Memory B cell (primary cell): Measurements from ENCODE around the gene C2orf80.
"Not testable (repeated sequence)": the region's sequence is repeated elsewhere in the genome, so short reads cannot be mapped to it uniquely, and the experiment has no call there.

Source experiments
- ATAC-seq: fragments of 150-1000 bp; cut with Tn5 transposase; 2 replicates; pipeline ENCODE4 v1.10.0; 2021; ENCODE audit warnings: low read depth, mild to moderate bottlenecking, moderate library complexity
- DNase-seq, 2 donors: peaks; one replicate each; pipeline ENCODE4 v3.0.0; 2022; ENCODE audit warnings: low spot score in 2 of 2
- H3K27ac Mint-ChIP-seq: one replicate; pipeline ENCODE4 v1.8.0; 2022; ENCODE audit warnings: mild to moderate bottlenecking, moderate library complexity, mixed read lengths
- H3K27me3 Mint-ChIP-seq: one replicate; pipeline ENCODE4 v1.8.0; 2022; ENCODE audit warnings: mixed read lengths
- H3K36me3 Mint-ChIP-seq: one replicate; pipeline ENCODE4 v1.8.0; 2022; ENCODE audit warnings: mild to moderate bottlenecking, mixed read lengths
- H3K4me1 Mint-ChIP-seq: one replicate; pipeline ENCODE4 v1.8.0; 2022; ENCODE audit warnings: mixed read lengths
- H3K4me3 Mint-ChIP-seq: one replicate; pipeline ENCODE4 v1.8.0; 2022; ENCODE audit warnings: mild to moderate bottlenecking, moderate library complexity, mixed read lengths
- H3K9me3 Mint-ChIP-seq: one replicate; pipeline ENCODE4 v1.8.0; 2022; ENCODE audit warnings: mixed read lengths

Gene C2orf80

DNA sequence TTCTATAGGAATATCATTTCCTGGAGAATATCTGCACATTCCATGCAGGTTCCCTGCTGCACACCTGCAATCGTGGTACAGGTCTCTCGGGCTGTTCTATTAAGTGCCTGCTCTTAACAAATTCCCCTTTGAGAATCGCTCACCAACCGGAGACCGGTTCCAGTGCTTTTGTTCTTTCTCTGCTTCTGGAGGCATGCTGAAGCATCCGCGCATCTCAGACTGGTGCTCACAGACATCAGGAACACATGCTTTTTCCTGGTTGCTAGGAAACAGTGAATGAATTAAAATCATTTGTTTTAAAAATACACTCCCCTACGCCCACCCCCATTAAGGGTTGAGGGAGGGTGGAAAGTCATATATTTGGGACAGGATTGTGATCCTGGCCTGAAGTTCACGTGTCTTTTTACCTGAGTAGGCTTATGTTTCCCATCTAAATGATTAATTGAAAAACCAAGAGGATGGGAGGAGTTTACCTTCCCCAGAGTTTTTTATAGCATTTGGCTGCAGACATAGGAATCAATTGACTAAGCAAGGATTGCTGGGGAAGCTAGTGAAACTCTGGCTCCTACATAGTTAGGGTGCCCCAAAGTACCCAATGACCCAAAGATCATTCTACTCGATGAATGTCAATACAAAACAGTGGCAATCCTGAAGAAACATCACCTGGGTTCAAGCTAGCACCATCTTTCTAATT is at the start of gene C2orf80:
Gene C2orf80 (minus strand): TSS at position 221 of the 694 bp plus-strand sequence. CDS start 3,044 bp downstream, outside the sequence.
- Mint-ChIP-seq H3K4me3 (no peak within 1 kb of the TSS), H3K27ac (no peak within 1 kb of the TSS), H3K9me3 (no peaks in the 10 kb centered on the region), H3K27me3 (peaks cover 4% of the 10 kb centered on the region), H3K4me1 (no peaks in the 10 kb centered on the region), H3K36me3 (no peaks in the 10 kb centered on the region)
- ATAC-seq: no peak
- DNase-seq: no peak

DNA sequence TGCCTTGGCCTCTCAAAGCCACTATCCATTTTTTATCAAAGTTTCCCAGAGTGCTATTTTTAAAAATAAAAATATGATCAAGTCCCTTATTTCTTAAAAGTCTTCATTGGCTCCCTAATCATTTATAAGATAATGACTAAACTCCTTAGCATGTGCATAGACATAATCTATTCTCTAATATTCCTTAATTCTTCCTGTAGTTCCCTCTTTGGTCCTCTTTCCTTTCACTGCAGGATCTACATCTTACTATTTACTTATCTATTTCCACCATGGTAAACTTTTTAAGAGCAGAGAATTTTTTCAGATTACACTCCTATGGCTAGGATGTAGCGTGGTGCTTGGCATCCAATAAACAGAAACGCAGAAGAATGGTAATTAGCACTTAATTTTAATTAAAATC is 46.0 kb upstream of the C2orf80 start:
- H3K4me1 Mint-ChIP-seq: no peaks in the 10 kb centered on the region
- H3K9me3 Mint-ChIP-seq: peaks cover 14% of the 10 kb centered on the region
- no peak overlapping the region for H3K4me3 Mint-ChIP-seq
- ATAC-seq: no peak
- no peaks in the 10 kb centered on the region for H3K27me3 Mint-ChIP-seq
- no peak overlapping the region for H3K27ac Mint-ChIP-seq
- DNase-seq: no peak
- peaks cover 43% of the 10 kb centered on the region for H3K36me3 Mint-ChIP-seq

DNA sequence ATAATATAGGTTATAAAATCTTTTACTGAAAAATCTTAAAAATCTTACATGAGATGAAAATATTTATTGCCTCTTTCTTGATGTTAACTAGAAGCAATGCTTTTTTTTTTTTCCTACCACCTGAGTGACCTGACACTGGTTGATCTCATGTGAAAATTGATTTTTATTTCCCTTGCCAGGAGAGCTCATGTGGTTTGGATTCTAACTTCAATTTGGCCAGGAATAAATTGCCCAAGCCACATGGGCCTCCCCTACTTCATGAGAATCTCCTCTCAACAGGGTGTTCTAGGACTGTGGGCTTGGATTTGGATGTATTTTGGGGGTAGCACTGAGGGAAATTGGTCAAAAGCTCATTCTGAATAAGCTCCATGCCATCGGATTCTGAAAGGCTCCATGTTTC is 45.0 kb upstream of the C2orf80 start:
- no peaks in the 10 kb centered on the region for H3K4me1 Mint-ChIP-seq
- ATAC-seq (no peak), DNase-seq (no peak)
- peaks cover 16% of the 10 kb centered on the region for H3K9me3 Mint-ChIP-seq
- H3K27me3 Mint-ChIP-seq: no peaks in the 10 kb centered on the region
- no peak overlapping the region for H3K27ac Mint-ChIP-seq
- H3K36me3 Mint-ChIP-seq: peaks cover 38% of the 10 kb centered on the region
- no peak overlapping the region for H3K4me3 Mint-ChIP-seq

DNA sequence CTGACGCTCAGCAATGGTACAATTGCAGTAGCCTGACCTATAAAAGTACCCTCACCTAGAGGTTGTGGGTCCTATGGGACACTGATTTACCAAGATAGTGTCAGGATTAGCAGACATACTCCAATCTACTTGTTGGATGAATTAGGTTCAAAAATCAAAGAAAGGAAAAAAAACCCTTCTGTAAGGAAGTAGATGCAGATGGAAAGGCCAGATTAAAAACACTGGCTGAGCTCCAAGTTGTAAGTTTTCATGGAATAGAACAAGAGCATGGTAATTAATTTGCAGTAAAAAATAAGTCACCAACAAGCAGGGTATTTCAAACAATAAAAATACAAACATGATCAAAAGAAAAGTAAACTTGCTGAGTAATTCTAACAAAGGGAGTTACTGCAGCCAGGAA is 38.6 kb upstream of the C2orf80 start:
- H3K36me3 Mint-ChIP-seq: peaks cover 6% of the 10 kb centered on the region
- no peak for ATAC-seq

DNA sequence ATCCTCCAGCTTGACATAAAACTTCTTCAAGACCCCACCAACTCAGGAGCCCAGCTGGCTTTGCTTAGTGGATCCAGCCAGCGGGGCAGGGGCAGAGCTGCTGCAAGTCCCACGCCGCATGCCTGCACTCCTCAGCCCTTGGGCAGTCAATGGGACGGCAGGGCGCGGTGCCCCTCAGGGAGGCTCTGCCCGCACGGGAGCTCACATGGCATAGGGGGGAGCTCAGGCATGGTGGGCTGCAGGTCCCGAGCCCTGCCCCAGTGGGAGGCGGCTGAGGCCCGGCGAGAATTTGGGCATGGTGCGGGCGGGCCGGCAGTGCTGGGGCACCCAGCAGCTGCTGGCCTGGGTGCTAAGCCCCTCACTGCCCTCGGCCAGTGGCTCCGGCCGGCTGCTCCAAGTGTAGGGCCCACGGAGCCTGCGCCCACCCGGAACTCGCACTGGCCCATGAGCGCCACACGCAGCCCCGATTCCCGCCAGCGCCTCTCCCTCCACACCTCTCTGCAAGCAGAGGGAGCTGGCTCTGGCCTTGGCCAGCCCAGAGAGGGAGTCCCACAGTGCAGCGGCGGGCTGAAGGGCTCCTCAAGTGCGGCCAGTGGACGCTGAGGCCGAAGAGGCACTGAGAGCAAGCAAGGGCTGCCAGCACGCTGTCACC is 37.9 kb upstream of the C2orf80 start:
- H3K9me3 Mint-ChIP-seq: peaks cover 9% of the 10 kb centered on the region
- H3K4me1 Mint-ChIP-seq: no peaks in the 10 kb centered on the region
- H3K36me3 Mint-ChIP-seq: peaks cover 6% of the 10 kb centered on the region
- no peak overlapping the region for H3K27ac Mint-ChIP-seq
- peaks cover 3% of the 10 kb centered on the region for H3K27me3 Mint-ChIP-seq
- DNase-seq: no peak
- no peak for ATAC-seq
- no peak overlapping the region for H3K4me3 Mint-ChIP-seq

More for the DNA sequence above, 38.6 kb upstream of the C2orf80 start:
- H3K4me3 Mint-ChIP-seq: no peak overlapping the region
- DNase-seq: no peak
- H3K4me1 Mint-ChIP-seq: no peaks in the 10 kb centered on the region
- peaks cover 9% of the 10 kb centered on the region for H3K9me3 Mint-ChIP-seq
- H3K27me3 Mint-ChIP-seq: peaks cover 3% of the 10 kb centered on the region
- no peak overlapping the region for H3K27ac Mint-ChIP-seq

DNA sequence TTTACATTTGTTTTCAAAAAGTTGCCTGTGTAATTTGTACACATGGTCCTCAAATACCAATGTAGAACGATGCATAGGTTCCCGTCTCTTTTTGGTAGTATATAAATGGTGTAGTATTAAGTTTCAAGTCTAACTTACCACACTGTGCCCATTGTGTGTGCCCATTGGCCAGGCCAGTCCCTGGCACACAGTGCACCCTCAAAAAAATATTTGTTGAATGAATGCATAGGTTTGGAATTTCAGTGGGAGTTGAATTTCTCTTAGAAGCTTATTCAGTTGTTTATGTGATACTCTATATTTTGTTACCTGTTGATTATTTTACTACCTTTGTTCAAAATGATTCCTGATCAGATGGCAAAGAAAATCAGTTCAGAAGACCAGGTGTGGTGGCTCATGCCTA is 35.0 kb upstream of the C2orf80 start:
- peaks cover 9% of the 10 kb centered on the region for H3K9me3 Mint-ChIP-seq
- H3K27me3 Mint-ChIP-seq: peaks cover 10% of the 10 kb centered on the region
- H3K4me1 Mint-ChIP-seq: no peaks in the 10 kb centered on the region
- no peak overlapping the region for H3K4me3 Mint-ChIP-seq
- H3K27ac Mint-ChIP-seq: no peak overlapping the region
- peaks cover 8% of the 10 kb centered on the region for H3K36me3 Mint-ChIP-seq
- ATAC-seq (no peak), DNase-seq (no peak)

DNA sequence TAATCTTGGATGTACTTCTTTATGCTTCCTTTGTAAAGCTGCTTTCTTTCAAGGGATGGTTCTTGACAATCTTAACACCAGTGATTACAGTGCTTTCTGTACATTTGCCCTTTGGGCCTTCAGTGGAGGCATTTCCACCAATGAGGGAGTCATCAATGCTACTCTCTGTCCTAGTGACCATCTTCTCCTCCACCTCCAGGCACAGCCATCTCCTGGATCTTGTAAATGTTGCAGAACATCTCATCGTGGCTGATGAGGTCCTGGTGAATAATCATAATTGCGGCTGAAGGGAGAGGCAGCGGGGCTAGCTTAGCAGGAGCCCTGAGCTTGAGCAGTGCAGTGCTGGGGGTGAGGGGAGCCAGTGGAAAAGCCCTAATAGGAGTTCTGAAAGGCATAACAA is 32.5 kb upstream of the C2orf80 start:
- DNase-seq: no peak
- Mint-ChIP-seq H3K4me1 (no peaks in the 10 kb centered on the region), H3K27ac (no peak overlapping the region), H3K36me3 (peaks cover 7% of the 10 kb centered on the region), H3K27me3 (peaks cover 10% of the 10 kb centered on the region), H3K9me3 (peaks cover 11% of the 10 kb centered on the region), H3K4me3 (no peak overlapping the region)
- ATAC-seq: no peak

DNA sequence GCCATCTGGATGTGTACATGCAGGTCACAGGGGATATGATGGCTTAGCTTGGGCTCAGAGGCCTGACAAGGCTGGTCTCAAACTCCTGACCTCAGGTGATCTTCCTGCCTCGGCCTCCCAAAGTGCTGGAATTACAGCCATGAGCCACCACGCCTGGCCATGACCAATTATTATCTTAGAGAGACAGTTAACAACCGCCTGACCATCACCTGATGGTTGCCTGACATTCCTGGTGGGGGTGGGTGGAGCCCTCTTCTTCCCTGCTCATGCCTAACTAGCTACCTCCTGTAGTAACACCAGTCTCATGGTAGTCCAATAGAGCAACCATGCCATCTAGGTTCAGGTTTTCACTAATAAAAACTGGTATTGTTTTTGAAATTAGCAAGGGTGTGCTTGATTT is 32.0 kb upstream of the C2orf80 start:
- not testable (repeated sequence) for H3K36me3 Mint-ChIP-seq, H3K4me1 Mint-ChIP-seq, H3K4me3 Mint-ChIP-seq, DNase-seq, ATAC-seq, H3K27ac Mint-ChIP-seq
- peaks cover 11% of the 10 kb centered on the region for H3K9me3 Mint-ChIP-seq
- H3K27me3 Mint-ChIP-seq: peaks cover 10% of the 10 kb centered on the region

DNA sequence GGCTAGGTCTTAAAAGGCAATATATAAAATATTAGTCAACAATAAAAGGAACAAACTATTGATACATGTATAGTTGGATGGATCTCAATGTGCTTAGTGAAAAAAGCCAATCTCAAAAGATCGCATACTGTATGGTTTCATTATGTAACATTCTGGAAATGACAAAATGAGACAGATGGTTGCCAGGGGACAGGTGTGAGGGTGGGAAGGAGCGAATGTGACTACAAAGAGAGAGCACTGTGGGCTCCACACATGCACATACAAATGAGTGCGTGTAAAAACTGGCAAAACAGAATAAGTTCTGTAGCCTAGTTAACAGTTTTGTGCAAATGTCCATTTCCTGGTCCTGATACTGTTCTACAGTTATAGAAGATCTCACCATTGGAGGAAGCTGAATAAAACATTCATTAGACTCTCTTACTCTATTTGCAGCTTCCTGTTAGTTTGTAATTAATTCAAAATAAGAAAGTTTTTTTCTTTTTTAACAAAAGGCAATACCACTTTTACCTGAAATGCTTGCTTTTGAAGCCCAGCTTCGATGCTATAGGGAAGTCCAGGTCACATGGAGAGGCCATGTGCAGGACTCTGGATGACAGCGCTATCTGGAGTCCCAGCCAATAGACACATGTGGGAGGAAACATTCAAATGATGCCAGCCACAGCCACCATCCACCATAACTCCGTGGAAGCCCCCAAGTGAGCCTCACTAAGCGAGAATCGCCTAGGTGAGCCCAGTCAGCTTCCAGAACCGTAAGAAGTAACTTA is 21.0 kb upstream of the C2orf80 start:
- no peak for DNase-seq
- H3K27me3 Mint-ChIP-seq: peaks cover 5% of the 10 kb centered on the region
- no peak overlapping the region for H3K4me3 Mint-ChIP-seq
- H3K27ac Mint-ChIP-seq: no peak overlapping the region
- no peaks in the 10 kb centered on the region for H3K9me3 Mint-ChIP-seq
- H3K36me3 Mint-ChIP-seq: no peaks in the 10 kb centered on the region
- H3K4me1 Mint-ChIP-seq: no peaks in the 10 kb centered on the region
- ATAC-seq: no peak

DNA sequence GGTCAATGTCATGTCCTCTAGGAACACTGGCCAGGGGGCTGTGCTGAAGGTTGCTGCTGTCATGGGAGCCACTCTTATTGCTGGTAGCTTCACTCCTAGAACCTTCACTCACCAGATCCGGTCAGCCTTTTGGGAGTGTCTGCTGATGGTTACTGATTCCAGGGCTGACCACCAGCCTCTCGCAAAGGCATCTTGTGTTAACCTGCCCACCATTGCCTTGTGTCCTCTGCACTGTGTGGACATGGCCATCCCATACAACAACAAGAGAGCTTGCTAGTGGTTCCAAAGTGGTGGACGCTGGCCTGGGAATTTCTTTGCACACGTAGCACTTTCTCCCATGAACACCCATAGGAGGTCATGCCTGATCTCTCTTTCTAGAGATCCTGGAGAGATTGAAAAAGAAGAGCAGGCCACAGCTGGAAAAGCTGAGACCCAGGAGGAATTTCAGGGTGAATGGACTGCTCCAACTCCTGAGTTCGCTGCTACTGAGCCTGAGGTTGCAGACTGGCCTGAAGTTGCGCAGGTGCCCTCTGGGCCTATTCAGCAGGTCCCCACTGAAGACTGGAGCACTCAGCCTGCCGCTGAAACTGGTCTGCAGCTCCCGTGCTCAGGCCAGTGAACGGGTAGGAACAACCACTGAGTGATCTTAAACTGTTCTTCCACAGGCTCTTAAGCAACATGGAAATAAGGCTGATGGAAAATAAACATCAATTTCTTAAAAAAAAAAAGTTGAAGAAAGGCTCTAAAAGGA is 18.7 kb upstream of the C2orf80 start:
- DNase-seq (no peak), ATAC-seq (no peak)
- Mint-ChIP-seq H3K27ac (no peak overlapping the region), H3K9me3 (no peaks in the 10 kb centered on the region), H3K27me3 (peaks cover 3% of the 10 kb centered on the region), H3K36me3 (no peaks in the 10 kb centered on the region), H3K4me3 (no peak overlapping the region), H3K4me1 (no peaks in the 10 kb centered on the region)

DNA sequence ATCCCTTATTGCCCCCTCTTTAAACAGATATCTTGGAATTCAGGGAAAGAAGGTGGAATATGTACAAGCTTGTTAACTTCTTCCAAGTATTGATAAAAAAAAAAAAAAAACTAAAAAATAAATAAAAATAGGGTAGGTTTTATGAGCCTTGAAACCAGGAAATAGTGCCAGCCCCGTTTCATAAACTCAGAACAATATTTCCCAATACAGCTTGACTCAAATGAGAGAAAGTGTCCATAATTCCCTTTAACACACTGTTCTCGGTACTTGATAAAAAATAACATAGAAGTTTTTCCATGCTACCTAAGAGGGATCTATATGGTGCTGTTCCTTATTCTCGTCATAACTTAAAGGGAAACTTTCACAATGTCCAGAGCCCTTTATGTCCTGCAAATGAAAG is 17.9 kb upstream of the C2orf80 start:
- ATAC-seq (no peak), DNase-seq (no peak)
- no peak overlapping the region for H3K4me3 Mint-ChIP-seq
- no peak overlapping the region for H3K27ac Mint-ChIP-seq
- no peaks in the 10 kb centered on the region for H3K9me3 Mint-ChIP-seq
- H3K36me3 Mint-ChIP-seq: no peaks in the 10 kb centered on the region
- H3K4me1 Mint-ChIP-seq: no peaks in the 10 kb centered on the region
- peaks cover 2% of the 10 kb centered on the region for H3K27me3 Mint-ChIP-seq

DNA sequence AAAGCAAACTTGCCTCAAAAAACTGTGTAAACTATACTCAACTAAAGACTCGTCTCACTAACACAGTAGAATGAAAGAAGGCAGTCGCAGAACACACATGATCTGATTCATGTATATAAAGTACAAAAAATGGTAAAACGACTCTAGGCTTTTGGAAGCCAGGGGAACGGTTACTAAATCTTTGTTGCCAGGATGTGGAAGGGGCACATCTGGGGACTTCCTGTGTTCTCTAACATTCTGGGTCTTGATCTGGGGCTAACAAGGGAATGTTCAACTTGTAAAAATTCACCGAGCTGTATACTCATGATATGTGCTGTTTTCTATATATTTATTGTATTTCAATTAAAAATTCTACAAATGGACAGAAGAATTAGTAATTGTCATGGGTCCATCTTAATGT is 14.3 kb upstream of the C2orf80 start:
- H3K9me3 Mint-ChIP-seq: no peaks in the 10 kb centered on the region
- no peaks in the 10 kb centered on the region for H3K4me1 Mint-ChIP-seq
- ATAC-seq (no peak), DNase-seq (no peak)
- H3K27me3 Mint-ChIP-seq: peaks cover 2% of the 10 kb centered on the region
- no peak overlapping the region for H3K27ac Mint-ChIP-seq
- no peak overlapping the region for H3K4me3 Mint-ChIP-seq
- no peaks in the 10 kb centered on the region for H3K36me3 Mint-ChIP-seq

DNA sequence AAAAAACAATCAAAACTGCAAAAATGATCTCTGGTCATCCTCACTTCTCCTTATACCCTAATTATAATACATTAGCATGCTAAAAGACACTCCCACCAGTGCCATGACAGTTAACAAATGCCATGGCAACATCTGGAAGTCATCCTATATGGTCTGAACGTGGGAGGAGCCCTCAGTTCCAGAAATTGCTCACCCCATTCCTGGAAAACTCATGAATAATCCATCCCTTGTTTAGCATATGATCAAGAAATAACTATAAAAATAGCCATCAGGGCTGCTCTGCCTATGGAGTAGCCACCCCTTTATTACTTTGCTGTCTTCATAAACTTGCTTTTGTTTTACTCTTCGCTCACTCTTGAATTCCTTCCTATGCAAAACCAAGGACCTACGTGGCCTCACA is 5.7 kb upstream of the C2orf80 start:
- Mint-ChIP-seq H3K9me3 (no peaks in the 10 kb centered on the region), H3K4me1 (no peaks in the 10 kb centered on the region), H3K27me3 (peaks cover 4% of the 10 kb centered on the region), H3K4me3 (no peak overlapping the region), H3K27ac (no peak overlapping the region), H3K36me3 (no peaks in the 10 kb centered on the region)
- DNase-seq (no peak), ATAC-seq (no peak)
